GM23338 (cell line): Measurements from ENCODE around the gene SPRY1. TPM values are rescaled to one million over a fixed set of nuclear protein-coding genes. Genes with fewer than 3 reads are reported as not detected.

Experiments used
- ATAC-seq: fragments of 200-7000 bp; cut with Tn5 transposase; 3 replicates; pipeline ENCODE4 v1.9.1; 2020
- DNase-seq: peaks from one replicate; pipeline ENCODE4 v3.0.0-alpha.2; 2015; ENCODE audit warnings: low spot score
- H2AFZ ChIP-seq: fragments of 200-600 bp; sonication (generic); 2 replicates; pipeline ENCODE4 v1.8.0; 2016; ENCODE audit warnings: antibody characterized with exemption, mild to moderate bottlenecking, moderate library complexity
- H3F3A ChIP-seq: fragments of 200-600 bp; sonication (generic); replicated peaks from 2 replicates; pipeline ENCODE4 v1.8.0; 2017; ENCODE audit warnings: antibody characterized with exemption, mixed run types, low read depth
- H3K27ac ChIP-seq: fragments of 200-600 bp; sonication (generic); 2 replicates; pipeline ENCODE4 v1.6.1; 2016; ENCODE audit warnings: low read depth
- H3K27me3 ChIP-seq: fragments of 200-600 bp; sonication (generic); 2 replicates; pipeline ENCODE4 v1.8.0; 2016; ENCODE audit warnings: mild to moderate bottlenecking, mixed run types, moderate library complexity; ENCODE audit not compliant: insufficient read depth
- H3K36me3 ChIP-seq: fragments of 200-600 bp; sonication (generic); 2 replicates; pipeline ENCODE4 v1.8.0; 2016; ENCODE audit warnings: mild to moderate bottlenecking; ENCODE audit not compliant: insufficient read depth
- H3K4me1 ChIP-seq: fragments of 200-600 bp; sonication (generic); 2 replicates; pipeline ENCODE4 v1.8.0; 2016; ENCODE audit warnings: mild to moderate bottlenecking, moderate library complexity; ENCODE audit not compliant: insufficient read depth
- H3K4me2 ChIP-seq: fragments of 200-600 bp; sonication (generic); 2 replicates; pipeline ENCODE4 v1.7.1; 2017; ENCODE audit warnings: mixed run types
- H3K4me3 ChIP-seq: fragments of 200-600 bp; sonication (generic); 2 replicates; pipeline ENCODE4 v1.6.1; 2016; ENCODE audit warnings: mixed run types
- H3K79me2 ChIP-seq: fragments of 200-600 bp; sonication (generic); replicated peaks from 2 replicates; pipeline ENCODE4 v1.8.0; 2017; ENCODE audit warnings: mild to moderate bottlenecking; ENCODE audit not compliant: insufficient read depth
- H3K9me2 ChIP-seq: fragments of 200-600 bp; sonication (generic); 2 replicates; pipeline ENCODE4 v1.8.0; 2017; ENCODE audit not compliant: insufficient read depth
- H4K20me1 ChIP-seq: fragments of 200-600 bp; sonication (generic); replicated peaks from 2 replicates; pipeline ENCODE4 v1.8.0; 2017; ENCODE audit warnings: mild to moderate bottlenecking; ENCODE audit not compliant: insufficient read depth
- H3K27ac Mint-ChIP-seq: 2 replicates; pipeline ENCODE4 v1.8.0; 2020; ENCODE audit warnings: inconsistent platforms, mild to moderate bottlenecking, moderate library complexity, mixed read lengths
- H3K27me3 Mint-ChIP-seq: 3 replicates; pipeline ENCODE4 v1.8.0; 2022; ENCODE audit warnings: low read depth, mild to moderate bottlenecking, moderate library complexity, mixed read lengths, inconsistent platforms; ENCODE audit not compliant: insufficient read depth, poor library complexity
- H3K36me3 Mint-ChIP-seq: 3 replicates; pipeline ENCODE4 v1.8.0; 2021; ENCODE audit warnings: low read depth, mild to moderate bottlenecking, inconsistent platforms, moderate library complexity, mixed read lengths
- H3K4me1 Mint-ChIP-seq: 3 replicates; pipeline ENCODE4 v1.8.0; 2020; ENCODE audit warnings: mild to moderate bottlenecking, inconsistent platforms, mixed read lengths
- H3K4me3 Mint-ChIP-seq: 3 replicates; pipeline ENCODE4 v1.8.0; 2021; ENCODE audit warnings: moderate library complexity, mild to moderate bottlenecking, inconsistent platforms, mixed read lengths
- H3K9me3 Mint-ChIP-seq: 3 replicates; pipeline ENCODE4 v1.8.0; 2020; ENCODE audit warnings: moderate library complexity, mild to moderate bottlenecking, inconsistent platforms, mixed read lengths
- CREB1 ChIP-seq: fragments of 250-450 bp; sonication (Bioruptor Pico); IDR thresholded peaks from 2 replicates; pipeline ENCODE4 v1.5.0; 2020; ENCODE audit warnings: low read depth, mild to moderate bottlenecking, moderate library complexity
- CTCF ChIP-seq, 2 experiments: fragments of 200-600 bp in 1 of 2; sonication (generic) in 1 of 2; conservative IDR thresholded peaks; 2 replicates each; pipeline versions ENCODE4 v1.5.1 to v1.6.1; 2016 to 2017; ENCODE audit warnings: antibody characterized with exemption in 2 of 2, low read depth in 2 of 2, mild to moderate bottlenecking in 2 of 2, moderate library complexity in 1 of 2
- EZH2phosphoT487 ChIP-seq: fragments of 200-600 bp; sonication (generic); IDR thresholded peaks from one replicate; pipeline ENCODE4 v1.8.1; 2018; ENCODE audit warnings: antibody characterized with exemption; ENCODE audit not compliant: unreplicated experiment
- JUNB ChIP-seq: IDR thresholded peaks from one replicate; pipeline ENCODE4 v1.6.1; 2016; ENCODE audit warnings: antibody characterized with exemption; ENCODE audit not compliant: unreplicated experiment
- NANOG ChIP-seq: IDR thresholded peaks from 2 replicates; pipeline ENCODE4 v1.6.1; 2016; ENCODE audit warnings: antibody characterized with exemption, borderline replicate concordance
- STAT1 ChIP-seq: IDR thresholded peaks from one replicate; pipeline ENCODE4 v1.6.1; 2016; ENCODE audit warnings: antibody characterized with exemption; ENCODE audit not compliant: unreplicated experiment
- ZNF114 ChIP-seq: fragments of 250-450 bp; sonication (Bioruptor Pico); IDR thresholded peaks from 2 replicates; pipeline ENCODE4 v1.5.0; 2020; ENCODE audit warnings: mild to moderate bottlenecking, moderate library complexity
- ZNF331 ChIP-seq: fragments of 250-450 bp; sonication (Bioruptor Pico); IDR thresholded peaks from 2 replicates; pipeline ENCODE4 v1.5.0; 2020; ENCODE audit warnings: low read depth, mild to moderate bottlenecking, moderate library complexity
- polyA plus RNA-seq: library from polyadenylated mRNA; unstranded; fragments of >200 nt; fragmentation: Nextera tagmentation; extraction: Ambion mirVana; gene quantifications from 2 replicates; pipeline ENCODE4 v1.2.1, GENCODE V29; 2016
- total RNA-seq: library from RNA; depleted of rRNA; stranded (reverse); fragments of >200 nt; shearing (Covaris generic); gene quantifications from 2 replicates; pipeline ENCODE4 v1.2.3, GENCODE V29; 2014
- TF ChIP-seq, protein P1 (sequence below): IDR thresholded peaks from one replicate; pipeline ENCODE4 v1.6.1; 2018; ENCODE audit warnings: antibody characterized with exemption; ENCODE audit not compliant: unreplicated experiment
- TF ChIP-seq, protein P2 (sequence below): IDR thresholded peaks from 2 replicates; pipeline ENCODE4 v1.6.1; 2016; ENCODE audit warnings: antibody characterized with exemption

SPRY1 gene
- total and polyA plus RNA-seq, 2 experiments from 2014 or later = 62.8 to 103 TPM

DNA sequence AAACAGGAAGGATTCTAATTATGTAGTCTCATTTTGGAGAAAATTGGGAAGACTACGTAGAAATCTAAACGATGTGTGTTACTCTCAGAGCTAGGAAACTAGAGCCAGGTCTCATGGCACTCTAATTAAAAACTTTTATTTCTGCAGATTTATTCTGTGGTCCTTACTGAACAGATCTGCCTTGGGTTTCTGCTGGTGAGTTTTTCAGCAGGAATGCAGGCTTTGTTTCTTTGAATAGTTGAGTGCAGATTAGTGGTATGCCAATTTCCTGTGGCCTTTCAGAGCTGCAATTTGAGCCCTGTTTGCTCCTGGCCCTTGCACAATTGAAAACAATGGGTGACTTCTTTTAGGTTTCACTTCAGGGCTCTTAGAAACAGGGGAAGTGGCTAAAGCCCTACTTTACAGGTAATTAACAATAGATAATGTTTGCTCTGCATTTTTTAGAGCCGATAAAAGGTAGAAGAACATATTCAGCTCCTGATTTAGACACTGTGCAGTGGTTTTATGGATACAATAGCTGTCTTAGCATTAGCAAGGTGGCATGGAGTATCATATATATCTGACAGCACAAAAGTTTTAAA lies 21.8 kb downstream of the SPRY1 start (continued):
- TF ChIP-seq NANOG = peak; percentile 85
- TF ChIP-seq, protein P1, sequence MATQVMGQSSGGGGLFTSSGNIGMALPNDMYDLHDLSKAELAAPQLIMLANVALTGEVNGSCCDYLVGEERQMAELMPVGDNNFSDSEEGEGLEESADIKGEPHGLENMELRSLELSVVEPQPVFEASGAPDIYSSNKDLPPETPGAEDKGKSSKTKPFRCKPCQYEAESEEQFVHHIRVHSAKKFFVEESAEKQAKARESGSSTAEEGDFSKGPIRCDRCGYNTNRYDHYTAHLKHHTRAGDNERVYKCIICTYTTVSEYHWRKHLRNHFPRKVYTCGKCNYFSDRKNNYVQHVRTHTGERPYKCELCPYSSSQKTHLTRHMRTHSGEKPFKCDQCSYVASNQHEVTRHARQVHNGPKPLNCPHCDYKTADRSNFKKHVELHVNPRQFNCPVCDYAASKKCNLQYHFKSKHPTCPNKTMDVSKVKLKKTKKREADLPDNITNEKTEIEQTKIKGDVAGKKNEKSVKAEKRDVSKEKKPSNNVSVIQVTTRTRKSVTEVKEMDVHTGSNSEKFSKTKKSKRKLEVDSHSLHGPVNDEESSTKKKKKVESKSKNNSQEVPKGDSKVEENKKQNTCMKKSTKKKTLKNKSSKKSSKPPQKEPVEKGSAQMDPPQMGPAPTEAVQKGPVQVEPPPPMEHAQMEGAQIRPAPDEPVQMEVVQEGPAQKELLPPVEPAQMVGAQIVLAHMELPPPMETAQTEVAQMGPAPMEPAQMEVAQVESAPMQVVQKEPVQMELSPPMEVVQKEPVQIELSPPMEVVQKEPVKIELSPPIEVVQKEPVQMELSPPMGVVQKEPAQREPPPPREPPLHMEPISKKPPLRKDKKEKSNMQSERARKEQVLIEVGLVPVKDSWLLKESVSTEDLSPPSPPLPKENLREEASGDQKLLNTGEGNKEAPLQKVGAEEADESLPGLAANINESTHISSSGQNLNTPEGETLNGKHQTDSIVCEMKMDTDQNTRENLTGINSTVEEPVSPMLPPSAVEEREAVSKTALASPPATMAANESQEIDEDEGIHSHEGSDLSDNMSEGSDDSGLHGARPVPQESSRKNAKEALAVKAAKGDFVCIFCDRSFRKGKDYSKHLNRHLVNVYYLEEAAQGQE = no peak
- TF ChIP-seq, protein P2, sequence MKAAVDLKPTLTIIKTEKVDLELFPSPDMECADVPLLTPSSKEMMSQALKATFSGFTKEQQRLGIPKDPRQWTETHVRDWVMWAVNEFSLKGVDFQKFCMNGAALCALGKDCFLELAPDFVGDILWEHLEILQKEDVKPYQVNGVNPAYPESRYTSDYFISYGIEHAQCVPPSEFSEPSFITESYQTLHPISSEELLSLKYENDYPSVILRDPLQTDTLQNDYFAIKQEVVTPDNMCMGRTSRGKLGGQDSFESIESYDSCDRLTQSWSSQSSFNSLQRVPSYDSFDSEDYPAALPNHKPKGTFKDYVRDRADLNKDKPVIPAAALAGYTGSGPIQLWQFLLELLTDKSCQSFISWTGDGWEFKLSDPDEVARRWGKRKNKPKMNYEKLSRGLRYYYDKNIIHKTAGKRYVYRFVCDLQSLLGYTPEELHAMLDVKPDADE = peak; percentile 75
- no peak for TF ChIP-seq CTCF (conservative IDR thresholded peaks at IDR 0.05; ENCODE audit: low read depth in 2 of 2)
- TF ChIP-seq ZNF331 (CRISPR knock-in tag) = no peak
- no peak for TF ChIP-seq ZNF114

- TF ChIP-seq STAT1 = no peak
- no peak for TF ChIP-seq CREB1
- TF ChIP-seq JUNB = no peak
- TF ChIP-seq, protein P2 = no peak
- TF ChIP-seq NANOG = no peak
- no peak for TF ChIP-seq EZH2phosphoT487
- TF ChIP-seq ZNF331 (CRISPR knock-in tag) = no peak
- TF ChIP-seq CTCF (conservative IDR thresholded peaks at IDR 0.05; ENCODE audit: low read depth in 2 of 2) = no peak
- no peak overlapping the region for H3K4me3 Mint-ChIP-seq
- peaks cover 5% of the 10 kb centered on the region for H3K27me3 Mint-ChIP-seq
- no peaks in the 10 kb centered on the region for H3K79me2 ChIP-seq
- no peaks in the 10 kb centered on the region for H4K20me1 ChIP-seq
- ATAC-seq (no peak), DNase-seq (no peak)
- no peaks in the 10 kb centered on the region for H3K27me3 ChIP-seq
- H3K36me3 Mint-ChIP-seq = no peaks in the 10 kb centered on the region; the same call in 2 of the 3 replicates
- H3F3A ChIP-seq = no peaks in the 10 kb centered on the region
- no peaks in the 10 kb centered on the region for H3K9me2 ChIP-seq
- peaks cover 31% of the 10 kb centered on the region for H3K4me1 ChIP-seq
- no peaks in the 10 kb centered on the region for H3K9me3 Mint-ChIP-seq
- no peak overlapping the region for H2AFZ ChIP-seq
- H3K4me2 ChIP-seq = no peak overlapping the region
- peaks cover 31% of the 10 kb centered on the region for H3K4me1 Mint-ChIP-seq
- peak overlapping the region; percentile 89; the same call in 1 of the 2 replicates for H3K27ac ChIP-seq
- no peak overlapping the region for H3K27ac Mint-ChIP-seq
- H3K4me3 ChIP-seq = no peak overlapping the region
- H3K36me3 ChIP-seq = no peaks in the 10 kb centered on the region
Observed at GRCh38 chr4:123419885-123420755, 23.5 kb downstream of the SPRY1 start.
